ENCODE results near the gene CNTRL.
"Not testable (repeated sequence)": the region's sequence is repeated elsewhere in the genome, so short reads cannot be mapped to it uniquely, and the experiment has no call there.

Gene CNTRL

GRCh38 chr9:121074370-121075250 lies at the start of gene CNTRL:
Gene CNTRL (plus strand): TSS chr9:121074955. CDS start chr9:121088327, 13,372 bp downstream.
- DNase-seq: peak; percentile 96

GRCh38 chr9:121026260-121026691 lies 48.5 kb upstream of the CNTRL start:
- DNase-seq: no peak

- DNase-seq: no peak
Measured at GRCh38 chr9:121026768-121027167, 48.0 kb upstream of the CNTRL start.

GRCh38 chr9:121028285-121028684 lies 46.5 kb upstream of the CNTRL start:
- not testable (repeated sequence) for DNase-seq

GRCh38 chr9:121029469-121029868 lies 45.3 kb upstream of the CNTRL start:
- no peak for DNase-seq

GRCh38 chr9:121034529-121034928 lies 40.2 kb upstream of the CNTRL start:
- no peak for DNase-seq

- not testable (repeated sequence) for DNase-seq
Measured at GRCh38 chr9:121035717-121036116, 39.0 kb upstream of the CNTRL start.

- no peak for DNase-seq
Measured at GRCh38 chr9:121038362-121038761, 36.4 kb upstream of the CNTRL start.

- DNase-seq: no peak
Measured at GRCh38 chr9:121038804-121039203, 36.0 kb upstream of the CNTRL start.

GRCh38 chr9:121048175-121048574 lies 26.6 kb upstream of the CNTRL start:
- no peak for DNase-seq

GRCh38 chr9:121048618-121049017 lies 26.1 kb upstream of the CNTRL start:
- no peak for DNase-seq

- DNase-seq: no peak
Measured at GRCh38 chr9:121050128-121050988, 24.4 kb upstream of the CNTRL start, which contains the start of gene C5. Gene C5 (minus strand): TSS chr9:121050275. CDS start chr9:121050246, 29 bp downstream.

- DNase-seq: no peak
Measured at GRCh38 chr9:121053544-121053943, 21.2 kb upstream of the CNTRL start.

GRCh38 chr9:121055642-121056143 lies 19.1 kb upstream of the CNTRL start:
- no peak for DNase-seq

- no peak for DNase-seq
Measured at GRCh38 chr9:121057821-121058220, 16.9 kb upstream of the CNTRL start.

- no peak for DNase-seq
Measured at GRCh38 chr9:121059513-121059912, 15.2 kb upstream of the CNTRL start.

- DNase-seq: no peak
Measured at GRCh38 chr9:121059998-121060636, 14.6 kb upstream of the CNTRL start.

- DNase-seq: no peak
Measured at GRCh38 chr9:121066850-121067249, 7.9 kb upstream of the CNTRL start.

- no peak for DNase-seq
Measured at GRCh38 chr9:121067640-121068039, 7.1 kb upstream of the CNTRL start.

GRCh38 chr9:121069396-121069795 lies 5.4 kb upstream of the CNTRL start:
- DNase-seq: no peak

- peak; percentile 32 for DNase-seq
Measured at GRCh38 chr9:121071370-121071755, 3.4 kb upstream of the CNTRL start.

GRCh38 chr9:121071756-121072421 lies 2.9 kb upstream of the CNTRL start:
- DNase-seq: no peak

Measured in stimulated activated CD4-positive, alpha-beta T cell treated with anti-CD3 and anti-CD28 coated beads, Interleukin-1b, Interleukin-23, amount 100 ng/mL, for 48 hours (primary cell).